ENCODE results near the gene RAB3D. TPM values are rescaled to one million over a fixed set of nuclear protein-coding genes. Genes with fewer than 3 reads are reported as not detected.

The RAB3D gene
- 7.1 and 10.0 TPM in 2 replicates for total RNA-seq (2022)
- percentile 38 among the genes with signal in this experiment for Bru-seq, nascent RNA
- BruChase-seq, experiment 1, labeled RNA remaining after a 6-hour chase, result percentile 56 among the genes with signal in this experiment
- percentile 46 among the genes with signal in this experiment for BruChase-seq, experiment 2, labeled RNA remaining after a 2-hour chase
- long read RNA-seq, full-length matches to known transcripts, result 3 of 36 reads
- long read RNA-seq, partial matches to known transcripts, result 0 of 36 reads
- long read RNA-seq, other reads (novel, unspliced or antisense), result 33 of 36 reads

- TF ChIP-seq CTCF (IDR thresholded peaks at IDR 0.05; ENCODE audit: unreplicated experiment), result no peak
- peaks cover 23% of the 10 kb centered on the region for H3K36me3 Mint-ChIP-seq (ENCODE audit: insufficient read depth, unreplicated experiment)
- no TSS peak for BruUV-seq (replicated peaks)
- H3K27ac Mint-ChIP-seq (ENCODE audit: unreplicated experiment), result no peak within 1 kb of the TSS
- H3K4me3 Mint-ChIP-seq (ENCODE audit: low read depth, unreplicated experiment), result peak within 1 kb of the TSS; percentile 72
- no peaks in the 10 kb centered on the region for H3K9me3 Mint-ChIP-seq (ENCODE audit: low read depth, unreplicated experiment)
- intact Hi-C loops (cut with micrococcal nuclease; ENCODE audit: unreplicated experiment), result no loop called here
- CTCF ChIA-PET, result interaction anchor here (0.6 to 0.9 kb wide), 2 partner anchors 46 to 167 kb away, joined by 3 to 4 read pairs; no protein-coding TSS in a partner anchor
- no peaks in the 10 kb centered on the region for H3K27me3 Mint-ChIP-seq (ENCODE audit: unreplicated experiment)
- peak; percentile 81 for DNase-seq
- no peaks in the 10 kb centered on the region for H3K4me1 Mint-ChIP-seq (ENCODE audit: low read depth, unreplicated experiment)
These were observed at the start of gene RAB3D for GRCh38 chr19:11339254-11340098. RAB3D (minus strand) TSS chr19:11339657; CDS start chr19:11337399, 2,258 bp downstream.

GRCh38 chr19:11387162-11388034, 47.9 kb upstream of the RAB3D start:
- Mint-ChIP-seq H3K36me3 (ENCODE audit: insufficient read depth, unreplicated experiment) (peaks cover 9% of the 10 kb centered on the region), H3K27me3 (ENCODE audit: unreplicated experiment) (no peaks in the 10 kb centered on the region), H3K9me3 (ENCODE audit: low read depth, unreplicated experiment) (no peaks in the 10 kb centered on the region), H3K4me3 (ENCODE audit: low read depth, unreplicated experiment) (no peak overlapping the region), H3K27ac (ENCODE audit: unreplicated experiment) (no peak overlapping the region), H3K4me1 (ENCODE audit: low read depth, unreplicated experiment) (no peaks in the 10 kb centered on the region)
- CTCF ChIA-PET, result no interaction called here
- BruUV-seq (replicated peaks), result no TSS peak
- no peak for TF ChIP-seq CTCF (IDR thresholded peaks at IDR 0.05; ENCODE audit: unreplicated experiment)
- no peak for DNase-seq
- intact Hi-C loops (cut with micrococcal nuclease; ENCODE audit: unreplicated experiment), result no loop called here

- no peak for TF ChIP-seq CTCF (IDR thresholded peaks at IDR 0.05; ENCODE audit: unreplicated experiment)
- Mint-ChIP-seq H3K4me1 (ENCODE audit: low read depth, unreplicated experiment) (peaks cover 19% of the 10 kb centered on the region), H3K27me3 (ENCODE audit: unreplicated experiment) (no peaks in the 10 kb centered on the region), H3K4me3 (ENCODE audit: low read depth, unreplicated experiment) (peak overlapping the region; percentile 80), H3K9me3 (ENCODE audit: low read depth, unreplicated experiment) (no peaks in the 10 kb centered on the region), H3K36me3 (ENCODE audit: insufficient read depth, unreplicated experiment) (peaks cover 31% of the 10 kb centered on the region), H3K27ac (ENCODE audit: unreplicated experiment) (no peak overlapping the region)
- CTCF ChIA-PET, result interaction anchor here (0.7 to 2.3 kb wide), 4 partner anchors 8 to 50 kb away, joined by 3 to 14 read pairs (median 5); partner anchors contain the start of genes ODAD3 and PRKCSH
- no TSS peak for BruUV-seq (replicated peaks)
- intact Hi-C loops (cut with micrococcal nuclease; ENCODE audit: unreplicated experiment), result loop anchor here (5.0 kb wide), 2 partner anchors 33 to 92 kb away; partner anchors contain the start of gene RGL3
- DNase-seq, result no peak
These were observed 45.3 kb upstream of the RAB3D start for GRCh38 chr19:11384778-11385129.

- Mint-ChIP-seq H3K4me1 (ENCODE audit: low read depth, unreplicated experiment) (peaks cover 21% of the 10 kb centered on the region), H3K27ac (ENCODE audit: unreplicated experiment) (no peak overlapping the region), H3K27me3 (ENCODE audit: unreplicated experiment) (no peaks in the 10 kb centered on the region), H3K4me3 (ENCODE audit: low read depth, unreplicated experiment) (peak overlapping the region; percentile 80), H3K36me3 (ENCODE audit: insufficient read depth, unreplicated experiment) (peaks cover 33% of the 10 kb centered on the region), H3K9me3 (ENCODE audit: low read depth, unreplicated experiment) (no peaks in the 10 kb centered on the region)
- no peak for DNase-seq
- CTCF ChIA-PET, result interaction anchor here (0.8 to 2.3 kb wide), 4 partner anchors 35 to 77 kb away, joined by 3 to 14 read pairs (median 6); partner anchors contain the start of genes ODAD3 and PRKCSH
- BruUV-seq (replicated peaks), result no TSS peak
- intact Hi-C loops (cut with micrococcal nuclease; ENCODE audit: unreplicated experiment), result loop anchor here (5.0 kb wide), 2 partner anchors 34 to 91 kb away; partner anchors contain the start of gene RGL3
- TF ChIP-seq CTCF (IDR thresholded peaks at IDR 0.05; ENCODE audit: unreplicated experiment), result no peak
These were observed 44.2 kb upstream of the RAB3D start for GRCh38 chr19:11383706-11384048.

Measured in Calu3 (cell line).